GM21367 (cell line): Measurements from ENCODE around the gene FXYD5.

Source experiments
- ATAC-seq: cut with Tn5 transposase; IDR thresholded peaks from one replicate; pipeline ENCODE4 v1.9.1; 2021; ENCODE audit not compliant: unreplicated experiment

The FXYD5 gene

GRCh38 chr19:35155441-35155840 lies 906 bp downstream of the FXYD5 start:
- ATAC-seq: no peak

- no peak for ATAC-seq
Observed at GRCh38 chr19:35155981-35156672, 1.6 kb downstream of the FXYD5 start.

GRCh38 chr19:35156673-35157014 lies 2.1 kb downstream of the FXYD5 start:
- ATAC-seq: no peak

- no peak for ATAC-seq
Observed at GRCh38 chr19:35157431-35157830, 2.9 kb downstream of the FXYD5 start.

- no peak for ATAC-seq
Observed at GRCh38 chr19:35159606-35160005, 5.1 kb downstream of the FXYD5 start.

- ATAC-seq: no peak
Observed at GRCh38 chr19:35160629-35161433, 6.3 kb downstream of the FXYD5 start.

GRCh38 chr19:35161434-35161743 lies 6.9 kb downstream of the FXYD5 start:
- ATAC-seq: no peak

- ATAC-seq: no peak
Observed at GRCh38 chr19:35162471-35163326, 8.2 kb downstream of the FXYD5 start.

GRCh38 chr19:35164418-35164817 lies 9.9 kb downstream of the FXYD5 start:
- ATAC-seq: no peak

- no peak for ATAC-seq
Observed at GRCh38 chr19:35165200-35166058, 10.9 kb downstream of the FXYD5 start.

GRCh38 chr19:35166100-35167063 lies 11.8 kb downstream of the FXYD5 start:
- no peak for ATAC-seq

GRCh38 chr19:35167251-35168119 lies 12.9 kb downstream of the FXYD5 start:
- ATAC-seq: no peak

- no peak for ATAC-seq
Observed at GRCh38 chr19:35168196-35168595, 13.7 kb downstream of the FXYD5 start.

- ATAC-seq: no peak
Observed at GRCh38 chr19:35169221-35169995, 14.9 kb downstream of the FXYD5 start.

GRCh38 chr19:35170359-35171061 lies 16.0 kb downstream of the FXYD5 start:
- no peak for ATAC-seq

GRCh38 chr19:35171730-35172129 lies 17.2 kb downstream of the FXYD5 start:
- ATAC-seq: no peak

GRCh38 chr19:35174226-35174625 lies 19.7 kb downstream of the FXYD5 start:
- ATAC-seq: no peak
